ENCODE measurements around the gene WWOX.
"Not testable (repeated sequence)": the region's sequence is repeated elsewhere in the genome, so short reads cannot be mapped to it uniquely, and the experiment has no call there.

Gene WWOX

DNA sequence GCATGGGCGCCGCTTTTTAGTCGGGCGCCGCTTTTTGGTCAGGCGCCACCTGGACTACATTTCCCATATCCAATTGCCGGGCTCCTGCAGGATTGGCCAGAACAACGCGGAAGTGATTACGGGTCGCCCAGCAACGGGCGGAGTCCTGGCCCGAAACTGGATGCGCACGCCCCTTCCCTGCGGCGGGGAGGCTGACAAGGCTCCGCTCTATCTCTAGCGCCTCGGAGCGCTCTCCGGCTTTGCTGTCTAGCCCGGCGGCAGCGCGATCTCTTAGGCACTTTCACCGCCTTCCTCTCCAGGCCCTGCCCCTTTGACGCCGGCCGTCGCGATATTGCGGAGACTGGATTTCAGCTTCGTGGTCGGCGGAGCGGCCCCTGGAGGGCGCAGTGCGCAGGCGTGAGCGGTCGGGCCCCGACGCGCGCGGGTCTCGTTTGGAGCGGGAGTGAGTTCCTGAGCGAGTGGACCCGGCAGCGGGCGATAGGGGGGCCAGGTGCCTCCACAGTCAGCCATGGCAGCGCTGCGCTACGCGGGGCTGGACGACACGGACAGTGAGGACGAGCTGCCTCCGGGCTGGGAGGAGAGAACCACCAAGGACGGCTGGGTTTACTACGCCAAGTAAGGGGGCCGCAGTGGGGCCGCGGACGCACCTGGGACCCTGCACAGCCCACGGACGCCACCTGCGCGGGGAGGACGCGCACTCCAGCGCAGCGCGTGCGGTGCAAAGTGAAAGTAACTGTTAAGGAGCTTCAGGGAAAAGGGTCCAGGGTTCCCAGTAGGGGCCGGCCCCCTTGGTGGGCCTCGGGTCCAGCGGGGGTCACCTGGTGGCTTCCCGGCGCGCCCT, at the start of gene WWOX:
Gene WWOX, plus strand, starts transcription at position 384 of the 841 bp plus-strand sequence.
- peak; percentile 88 to 94 for DNase-seq (ENCODE audit: low read depth in 1 of 2, low spot score in 1 of 2)

- DNase-seq (ENCODE audit: low read depth in 1 of 2, low spot score in 1 of 2), result no peak
Measured at GRCh38 chr16:78050734-78051400, 48.6 kb upstream of the WWOX start.

GRCh38 chr16:78057803-78058564, 41.5 kb upstream of the WWOX start:
- no peak for DNase-seq (ENCODE audit: low read depth in 1 of 2, low spot score in 1 of 2)

DNA sequence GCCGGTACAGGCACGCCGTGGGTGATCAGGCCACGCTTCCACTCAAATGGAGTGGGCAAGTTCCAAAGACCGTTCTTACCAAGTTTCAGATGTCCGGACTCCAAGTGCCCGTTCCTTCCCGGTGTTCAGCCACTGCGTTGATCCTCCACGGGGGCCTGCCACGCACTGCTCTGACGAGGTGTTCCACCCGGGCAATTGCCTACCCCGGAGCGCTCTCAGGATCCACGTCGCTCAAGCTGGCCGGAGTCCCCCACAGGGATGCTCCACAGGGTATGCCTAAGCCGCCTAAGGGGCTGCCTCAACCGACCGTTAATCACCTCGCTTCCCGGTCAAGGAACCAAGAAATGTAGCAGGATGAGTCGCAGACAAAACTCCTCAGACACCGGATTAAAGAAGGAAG, 39.6 kb upstream of the WWOX start:
- DNase-seq (ENCODE audit: low read depth in 1 of 2, low spot score in 1 of 2), result not testable (repeated sequence)

- DNase-seq (ENCODE audit: low read depth in 1 of 2, low spot score in 1 of 2), result no peak
Measured at GRCh38 chr16:78060295-78060694, 39.2 kb upstream of the WWOX start.

GRCh38 chr16:78060809-78061208, 38.6 kb upstream of the WWOX start:
- no peak for DNase-seq (ENCODE audit: low read depth in 1 of 2, low spot score in 1 of 2)

- no peak for DNase-seq (ENCODE audit: low read depth in 1 of 2, low spot score in 1 of 2)
Measured at GRCh38 chr16:78065319-78065718, 34.1 kb upstream of the WWOX start.

DNA sequence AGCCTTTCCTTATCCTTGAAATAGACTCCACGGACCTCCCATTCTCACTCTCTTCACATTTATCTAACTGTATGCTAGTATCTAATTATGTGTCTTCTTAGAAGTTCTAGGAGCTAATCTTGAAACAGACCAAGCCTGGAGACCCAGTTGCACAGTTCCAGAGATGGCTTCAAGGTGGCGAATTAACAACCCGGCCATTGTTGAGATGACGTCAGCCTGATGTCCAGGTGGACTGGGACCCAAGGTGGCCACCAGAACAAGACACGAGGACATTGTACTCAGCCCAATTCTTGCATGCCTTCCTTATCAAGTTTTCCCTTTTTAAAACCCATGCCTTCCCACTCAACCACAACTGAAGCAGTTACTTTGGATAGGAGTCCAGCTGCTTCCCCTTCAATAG, 29.5 kb upstream of the WWOX start:
- no peak for DNase-seq (ENCODE audit: low read depth in 1 of 2, low spot score in 1 of 2)

- no peak for DNase-seq (ENCODE audit: low read depth in 1 of 2, low spot score in 1 of 2)
Measured at GRCh38 chr16:78072275-78072674, 27.2 kb upstream of the WWOX start.

- DNase-seq (ENCODE audit: low read depth in 1 of 2, low spot score in 1 of 2), result no peak
Measured at GRCh38 chr16:78075800-78076199, 23.7 kb upstream of the WWOX start.

DNA sequence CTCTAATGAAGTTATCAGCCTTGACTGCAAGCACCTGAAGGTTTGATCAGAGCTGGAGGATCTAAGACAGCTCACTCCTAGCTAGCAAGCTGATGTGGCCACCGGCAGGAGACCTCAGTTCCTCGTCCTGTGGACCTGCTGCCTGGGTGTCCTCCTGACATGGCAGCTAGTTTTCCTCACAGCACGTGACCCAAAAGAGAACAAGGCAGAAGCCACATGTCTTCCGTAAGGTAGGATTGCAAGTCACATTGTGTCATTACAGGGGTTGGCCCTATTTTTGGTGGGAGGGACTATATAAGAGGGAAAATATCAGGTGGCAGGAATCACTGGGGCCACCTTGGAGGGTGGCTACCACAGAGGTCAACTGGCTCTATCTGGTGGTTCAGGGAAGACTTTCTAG, 18.1 kb upstream of the WWOX start:
- no peak for DNase-seq (ENCODE audit: low read depth in 1 of 2, low spot score in 1 of 2)

DNA sequence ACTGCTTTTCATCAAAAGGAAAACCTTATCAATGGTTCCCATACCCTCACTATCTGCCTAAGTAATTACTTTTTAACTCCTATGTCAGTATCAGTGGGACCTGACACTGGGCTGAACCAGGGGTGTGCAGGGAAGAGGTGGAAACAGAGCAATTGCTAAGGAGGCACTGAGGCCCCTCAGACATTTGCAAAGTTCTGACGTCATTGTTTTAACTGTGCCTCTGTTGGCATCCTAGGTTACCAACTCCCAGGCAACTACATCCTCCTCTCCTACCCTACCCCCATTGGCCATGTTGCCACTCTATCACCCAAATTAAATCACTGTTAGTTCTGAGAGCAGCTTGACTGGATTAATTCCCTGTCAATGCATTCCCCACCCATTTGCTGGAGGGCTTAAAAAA, 8.0 kb upstream of the WWOX start:
- DNase-seq (ENCODE audit: low read depth in 1 of 2, low spot score in 1 of 2), result no peak

- no peak for DNase-seq (ENCODE audit: low read depth in 1 of 2, low spot score in 1 of 2)
Measured at GRCh38 chr16:78092758-78093157, 6.7 kb upstream of the WWOX start.

- DNase-seq (ENCODE audit: low read depth in 1 of 2, low spot score in 1 of 2), result no peak
Measured at GRCh38 chr16:78094166-78094565, 5.3 kb upstream of the WWOX start.

GRCh38 chr16:78094998-78095397, 4.5 kb upstream of the WWOX start:
- DNase-seq (ENCODE audit: low read depth in 1 of 2, low spot score in 1 of 2), result no peak

GRCh38 chr16:78096386-78096785, 3.1 kb upstream of the WWOX start:
- DNase-seq (ENCODE audit: low read depth in 1 of 2, low spot score in 1 of 2), result no peak

GRCh38 chr16:78097548-78097947, 1.9 kb upstream of the WWOX start:
- DNase-seq (ENCODE audit: low read depth in 1 of 2, low spot score in 1 of 2), result no peak

DNA sequence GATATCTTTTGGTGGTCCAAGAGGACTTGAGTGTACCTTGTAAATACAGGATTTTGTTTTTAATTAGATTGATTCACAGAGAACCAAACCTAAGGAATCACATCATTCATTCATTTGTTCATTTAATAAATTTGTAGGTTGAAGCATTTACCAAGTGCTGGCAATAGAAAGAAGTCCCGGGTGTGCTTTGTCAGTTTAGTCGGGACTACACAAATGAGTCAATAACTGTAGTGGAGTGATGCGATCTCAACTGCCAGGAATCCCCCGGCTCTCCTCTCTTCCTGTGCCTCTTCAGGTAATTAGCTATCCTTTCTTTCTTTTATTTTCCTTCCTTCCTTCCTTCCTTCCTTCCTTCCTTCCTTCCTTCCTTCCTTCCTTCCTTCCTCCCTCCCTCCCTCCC, 1.4 kb upstream of the WWOX start:
- no peak for DNase-seq (ENCODE audit: low read depth in 1 of 2, low spot score in 1 of 2)

GRCh38 chr16:78098595-78099270, 721 bp upstream of the WWOX start:
- DNase-seq (ENCODE audit: low read depth in 1 of 2, low spot score in 1 of 2), result no peak

DNA sequence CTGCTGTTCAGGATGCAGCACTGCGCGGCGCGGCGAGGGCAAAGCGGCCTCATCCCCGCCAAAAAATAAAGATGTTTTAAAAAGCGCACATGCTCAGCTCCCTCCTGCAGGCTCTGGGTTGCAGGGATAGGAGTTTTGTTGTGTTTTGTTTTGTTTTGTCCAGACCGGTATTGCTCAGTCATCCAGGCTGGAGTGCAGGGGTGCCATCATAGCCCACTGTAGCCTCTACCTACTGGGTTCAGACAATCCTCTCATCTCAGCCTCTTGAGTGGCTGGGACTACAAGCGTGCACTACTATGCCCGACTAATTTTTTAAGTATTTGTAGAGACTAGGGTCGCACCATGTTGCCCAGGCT, 636 bp downstream of the WWOX start:
- DNase-seq (ENCODE audit: low read depth in 1 of 2, low spot score in 1 of 2), result no peak

- no peak for DNase-seq (ENCODE audit: low read depth in 1 of 2, low spot score in 1 of 2)
Measured at GRCh38 chr16:78102122-78102660, 2.7 kb downstream of the WWOX start.

All from activated T-helper 1 cell treated with anti-CD3 and anti-CD28 coated beads, Interleukin-2, amount 50 U/mL, for 16 hours (primary cell).